ENCODE data around the gene DLL4. TPM values are rescaled to one million over a fixed set of nuclear protein-coding genes. Genes with fewer than 3 reads are reported as not detected.
A peak's percentile ranks its signal among the peaks of the same experiment; 100 is the strongest.

DLL4 gene
- total and polyA plus RNA-seq, 12 donors = 0.66 to 15.9 (median 3.9) TPM

DNA sequence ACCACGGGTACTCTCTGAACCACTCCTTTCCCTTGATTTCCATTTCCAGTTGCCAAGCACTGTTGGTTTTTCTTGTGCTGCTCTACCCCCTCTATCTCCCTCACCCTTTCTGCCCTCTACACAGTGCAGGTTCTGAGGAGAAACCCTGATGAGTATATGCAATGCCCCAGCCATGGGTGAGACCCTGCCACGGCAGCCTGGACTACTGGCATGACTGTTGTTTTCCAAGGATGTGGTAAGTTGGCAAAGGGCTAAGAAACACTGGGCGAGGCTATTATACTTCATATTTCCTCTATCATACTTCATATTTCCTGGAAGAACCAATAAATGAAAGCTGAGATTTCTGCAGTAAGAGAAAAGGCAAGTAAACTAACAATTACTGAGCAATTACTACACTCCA lies 52.0 kb downstream of the DLL4 start:
- intact Hi-C loops (cut with DNase I) = no loop called here
- DNase-seq = no peak

DNA sequence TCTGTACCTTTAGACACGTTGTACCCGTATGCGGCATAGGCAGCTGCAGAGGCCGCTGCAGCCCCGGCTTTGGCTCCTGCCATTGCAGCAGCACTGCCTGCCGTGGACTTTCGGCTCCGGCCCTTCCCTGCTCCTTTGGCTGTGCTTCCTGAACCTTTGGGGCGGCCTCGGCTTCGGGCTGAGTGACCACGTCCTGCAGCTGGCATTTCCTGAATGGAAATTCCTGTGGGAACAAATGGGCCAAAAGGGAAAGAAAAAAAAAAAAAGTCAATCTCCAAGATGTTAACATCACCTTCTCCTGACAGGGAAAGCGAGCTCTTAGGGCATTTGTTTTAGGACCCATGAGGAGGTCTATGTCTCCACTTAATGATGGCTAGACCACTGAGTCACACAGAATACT lies 53.7 kb downstream of the DLL4 start:
- intact Hi-C loops (cut with DNase I) = no loop called here
- Histone ChIP-seq H3K4me3 (no peak overlapping the region), H3K27ac (peak overlapping the region in 1 of 5 donors; percentile 10), H3K9me3 (replicated peaks in 1 of 3) (no peaks in the 10 kb centered on the region), H3K4me1 (replicated peaks in 1 of 2) (peaks cover 0 to 15% of the 10 kb centered on the region in 2 donors), H3K36me3 (replicated peaks in 1 of 2) (peaks cover 0 to 98% of the 10 kb centered on the region in 2 donors), H3K27me3 (no peaks in the 10 kb centered on the region)
- WGBS, 4 donors = 74 to 83% (median 78%) methylated on average over 12 to 13 of the region's 13 CpGs
- TF ChIP-seq, protein P1, sequence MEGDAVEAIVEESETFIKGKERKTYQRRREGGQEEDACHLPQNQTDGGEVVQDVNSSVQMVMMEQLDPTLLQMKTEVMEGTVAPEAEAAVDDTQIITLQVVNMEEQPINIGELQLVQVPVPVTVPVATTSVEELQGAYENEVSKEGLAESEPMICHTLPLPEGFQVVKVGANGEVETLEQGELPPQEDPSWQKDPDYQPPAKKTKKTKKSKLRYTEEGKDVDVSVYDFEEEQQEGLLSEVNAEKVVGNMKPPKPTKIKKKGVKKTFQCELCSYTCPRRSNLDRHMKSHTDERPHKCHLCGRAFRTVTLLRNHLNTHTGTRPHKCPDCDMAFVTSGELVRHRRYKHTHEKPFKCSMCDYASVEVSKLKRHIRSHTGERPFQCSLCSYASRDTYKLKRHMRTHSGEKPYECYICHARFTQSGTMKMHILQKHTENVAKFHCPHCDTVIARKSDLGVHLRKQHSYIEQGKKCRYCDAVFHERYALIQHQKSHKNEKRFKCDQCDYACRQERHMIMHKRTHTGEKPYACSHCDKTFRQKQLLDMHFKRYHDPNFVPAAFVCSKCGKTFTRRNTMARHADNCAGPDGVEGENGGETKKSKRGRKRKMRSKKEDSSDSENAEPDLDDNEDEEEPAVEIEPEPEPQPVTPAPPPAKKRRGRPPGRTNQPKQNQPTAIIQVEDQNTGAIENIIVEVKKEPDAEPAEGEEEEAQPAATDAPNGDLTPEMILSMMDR (IDR thresholded peaks at IDR 0.05) = no peak
- no peak for TF ChIP-seq POLR2A (IDR thresholded peaks at IDR 0.05)
- peak in 4 of 7 donors; percentile 21 to 64 (median 37) for DNase-seq

More for the DNA sequence above, 52.0 kb downstream of the DLL4 start:
- peaks cover 0 to 15% of the 10 kb centered on the region in 2 donors for H3K4me1 ChIP-seq (replicated peaks in 1 of 2)
- H3K9me3 ChIP-seq (replicated peaks in 1 of 3) = no peaks in the 10 kb centered on the region
- H3K27me3 ChIP-seq = no peaks in the 10 kb centered on the region
- no peak overlapping the region for H3K4me3 ChIP-seq
- WGBS, 4 donors = 66 to 81% (median 74%) methylated on average over 3 of the region's 3 CpGs
- no peak overlapping the region for H3K27ac ChIP-seq
- peaks cover 0 to 97% of the 10 kb centered on the region in 2 donors for H3K36me3 ChIP-seq (replicated peaks in 1 of 2)
- TF ChIP-seq, protein P1 (IDR thresholded peaks at IDR 0.05) = no peak
- TF ChIP-seq POLR2A (IDR thresholded peaks at IDR 0.05) = no peak

DNA sequence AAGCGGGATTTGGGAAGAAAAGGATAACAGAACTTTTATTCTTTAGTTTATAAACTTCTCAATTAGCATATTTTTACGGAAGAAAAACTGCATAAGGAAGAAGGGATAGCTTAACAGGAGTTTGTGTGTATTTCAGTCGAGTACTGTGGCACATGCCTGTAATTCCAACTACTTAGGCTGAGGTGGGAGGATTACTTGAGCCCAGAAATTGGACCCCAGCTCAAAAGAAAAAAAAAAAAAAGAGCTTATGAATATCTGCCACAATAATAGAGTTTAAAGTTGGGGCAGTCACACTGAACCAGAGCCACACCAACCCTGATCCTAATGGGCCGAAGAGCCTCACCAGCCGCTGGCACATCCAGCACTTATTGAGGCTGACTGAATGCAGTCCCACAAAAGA lies 55.3 kb downstream of the DLL4 start:
- H3K36me3 ChIP-seq (replicated peaks in 1 of 2) = peaks cover 0 to 86% of the 10 kb centered on the region in 2 donors

DNA sequence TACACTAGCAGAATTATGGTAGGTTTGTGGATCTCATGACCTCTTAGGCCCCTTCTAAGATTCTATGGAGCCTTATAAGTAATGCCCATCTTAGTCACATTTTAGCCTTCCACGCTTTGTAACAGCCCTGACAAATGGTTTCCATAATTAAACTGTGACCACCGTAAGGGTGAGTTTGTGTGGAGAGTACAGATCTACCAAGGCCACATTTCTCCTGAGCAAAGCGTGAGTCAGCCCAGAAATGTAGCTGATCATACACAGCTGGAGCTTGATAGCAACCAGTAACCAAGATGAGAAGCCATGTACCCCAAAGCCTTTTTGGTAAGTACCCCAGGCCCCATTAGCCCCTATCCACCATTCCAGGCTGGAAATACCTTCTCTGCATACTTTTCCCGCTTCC lies 55.8 kb downstream of the DLL4 start:
- H3K36me3 ChIP-seq (replicated peaks in 1 of 2) = peaks cover 0 to 80% of the 10 kb centered on the region in 2 donors

More for the DNA sequence above, 55.3 kb downstream of the DLL4 start:
- intact Hi-C loops (cut with DNase I) = no loop called here
- no peak overlapping the region for H3K4me3 ChIP-seq
- H3K27ac ChIP-seq = peak overlapping the region in 3 of 5 donors; percentile 16 to 80 (median 79)
- H3K27me3 ChIP-seq = no peaks in the 10 kb centered on the region
- DNase-seq = no peak
- TF ChIP-seq, protein P1 (IDR thresholded peaks at IDR 0.05) = no peak
- TF ChIP-seq POLR2A (IDR thresholded peaks at IDR 0.05) = no peak
- 91 to 97% (median 94%) methylated on average over 5 of the region's 5 CpGs for WGBS, 4 donors
- H3K4me1 ChIP-seq (replicated peaks in 1 of 2) = peaks cover 0 to 15% of the 10 kb centered on the region in 2 donors
- no peaks in the 10 kb centered on the region for H3K9me3 ChIP-seq (replicated peaks in 1 of 3)

More for the DNA sequence above, 55.8 kb downstream of the DLL4 start:
- H3K4me3 ChIP-seq = no peak overlapping the region
- intact Hi-C loops (cut with DNase I) = no loop called here
- TF ChIP-seq, protein P1 (IDR thresholded peaks at IDR 0.05) = no peak
- no peak for TF ChIP-seq POLR2A (IDR thresholded peaks at IDR 0.05)
- WGBS, 4 donors = 45 to 61% (median 53%) methylated on average over 4 of the region's 4 CpGs
- no peaks in the 10 kb centered on the region for H3K27me3 ChIP-seq
- H3K4me1 ChIP-seq (replicated peaks in 1 of 2) = peaks cover 0 to 15% of the 10 kb centered on the region in 2 donors
- no peaks in the 10 kb centered on the region for H3K9me3 ChIP-seq (replicated peaks in 1 of 3)
- DNase-seq = peak; percentile 46 to 80 (median 74)
- peak overlapping the region in 4 of 5 donors; percentile 26 to 80 (median 62) for H3K27ac ChIP-seq
